HG03039 (cell line): ENCODE results near the gene F2RL1.
"Not testable (repeated sequence)": the region's sequence is repeated elsewhere in the genome, so short reads cannot be mapped to it uniquely, and the experiment has no call there.

ENCODE experiments used
- ATAC-seq: cut with Tn5 transposase; IDR thresholded peaks from one replicate; pipeline ENCODE4 v1.9.1; 2021; ENCODE audit warnings: mild to moderate bottlenecking, moderate library complexity; ENCODE audit not compliant: unreplicated experiment

F2RL1 gene

GRCh38 chr5:76818844-76819831, at the start of gene F2RL1:
F2RL1 (plus strand) TSS chr5:76819030; CDS start chr5:76819183, 153 bp downstream.
- no peak for ATAC-seq

GRCh38 chr5:76771041-76771440, 47.8 kb upstream of the F2RL1 start:
- not testable (repeated sequence) for ATAC-seq

- no peak for ATAC-seq
Measured at GRCh38 chr5:76771705-76772405, 47.0 kb upstream of the F2RL1 start.

GRCh38 chr5:76775921-76776320, 42.9 kb upstream of the F2RL1 start:
- ATAC-seq = no peak

- no peak for ATAC-seq
Measured at GRCh38 chr5:76776391-76776790, 42.4 kb upstream of the F2RL1 start.

GRCh38 chr5:76780616-76781015, 38.2 kb upstream of the F2RL1 start:
- not testable (repeated sequence) for ATAC-seq

GRCh38 chr5:76781775-76782174, 37.1 kb upstream of the F2RL1 start:
- no peak for ATAC-seq

- ATAC-seq = no peak
Measured at GRCh38 chr5:76782444-76782843, 36.4 kb upstream of the F2RL1 start.

- no peak for ATAC-seq
Measured at GRCh38 chr5:76787237-76787636, 31.6 kb upstream of the F2RL1 start.

GRCh38 chr5:76788362-76788761, 30.5 kb upstream of the F2RL1 start:
- no peak for ATAC-seq

- ATAC-seq = not testable (repeated sequence)
Measured at GRCh38 chr5:76789275-76789674, 29.6 kb upstream of the F2RL1 start.

GRCh38 chr5:76789991-76790581, 28.7 kb upstream of the F2RL1 start:
- no peak for ATAC-seq

- no peak for ATAC-seq
Measured at GRCh38 chr5:76790632-76791290, 28.1 kb upstream of the F2RL1 start.

GRCh38 chr5:76791461-76791860, 27.4 kb upstream of the F2RL1 start:
- no peak for ATAC-seq

GRCh38 chr5:76794871-76795270, 24.0 kb upstream of the F2RL1 start:
- no peak for ATAC-seq

- ATAC-seq = no peak
Measured at GRCh38 chr5:76799588-76799987, 19.2 kb upstream of the F2RL1 start.

GRCh38 chr5:76800579-76800978, 18.3 kb upstream of the F2RL1 start:
- no peak for ATAC-seq

GRCh38 chr5:76801159-76801802, 17.5 kb upstream of the F2RL1 start:
- no peak for ATAC-seq

GRCh38 chr5:76801803-76802195, 17.0 kb upstream of the F2RL1 start:
- no peak for ATAC-seq

GRCh38 chr5:76804266-76804665, 14.6 kb upstream of the F2RL1 start:
- no peak for ATAC-seq
